Hepatocyte (in vitro differentiated cells): Measurements from ENCODE around the gene MBLAC1.

Experiments
- CTCF ChIP-seq: fragments of 200-600 bp; sonication (generic); IDR thresholded peaks from 2 replicates; pipeline ENCODE4 v1.5.1; 2016; ENCODE audit warnings: antibody characterized with exemption, mild to moderate bottlenecking; ENCODE audit not compliant: poor library complexity
- EZH2 ChIP-seq: fragments of 200-600 bp; sonication (generic); IDR thresholded peaks from 2 replicates; pipeline ENCODE4 v1.6.1; 2016; ENCODE audit warnings: antibody characterized with exemption, mild to moderate bottlenecking, borderline replicate concordance
- EZH2phosphoT487 ChIP-seq: fragments of 200-600 bp; sonication (generic); IDR thresholded peaks from one replicate; pipeline ENCODE4 v1.6.1; 2018; ENCODE audit warnings: antibody characterized with exemption, mild to moderate bottlenecking, low read depth, moderate library complexity; ENCODE audit not compliant: unreplicated experiment, severe bottlenecking

- no peak for TF ChIP-seq CTCF
- no peak for TF ChIP-seq EZH2phosphoT487
- no peak for TF ChIP-seq EZH2
These were observed 47.7 kb upstream of the MBLAC1 start for GRCh38 chr7:100079024-100079560.
